ENCODE data around the gene EPB41. TPM values are rescaled to one million over a fixed set of nuclear protein-coding genes. Genes with fewer than 3 reads are reported as not detected.

EPB41 gene
- total and polyA plus RNA-seq, 12 donors = 4.1 to 36.8 (median 23.0) TPM

GRCh38 chr1:29094433-29094832 is 180.1 kb downstream of the EPB41 start:
- DNase-seq = no peak
- H3K4me1 ChIP-seq = peaks cover 0 to 15% (median 0%) of the 10 kb centered on the region in 9 donors
- no peak overlapping the region for H3K27ac ChIP-seq
- no peak for TF ChIP-seq CTCF (IDR thresholded peaks at IDR 0.05)
- peaks cover 0 to 5% (median 0%) of the 10 kb centered on the region in 11 donors for H3K9me3 ChIP-seq
- H3K4me3 ChIP-seq = no peak overlapping the region
- intact Hi-C loops (cut with DNase I) = no loop called here
- no peaks in the 10 kb centered on the region for H3K27me3 ChIP-seq
- WGBS, 2 donors = 95 to 98% methylated on average over 3 of the region's 3 CpGs
- no peak for ATAC-seq
- peaks cover 0 to 29% (median 0%) of the 10 kb centered on the region in 9 donors for H3K36me3 ChIP-seq

- WGBS, 2 donors = 86 to 87% methylated on average over 1 of the region's 1 CpG
- TF ChIP-seq CTCF (IDR thresholded peaks at IDR 0.05) = no peak
- no peaks in the 10 kb centered on the region for H3K27me3 ChIP-seq
- H3K4me3 ChIP-seq = no peak overlapping the region
- H3K27ac ChIP-seq = no peak overlapping the region
- H3K36me3 ChIP-seq = peaks cover 0 to 35% (median 0%) of the 10 kb centered on the region in 9 donors
- ATAC-seq (no peak), DNase-seq (no peak)
- H3K9me3 ChIP-seq = peaks cover 0 to 5% (median 0%) of the 10 kb centered on the region in 11 donors
- intact Hi-C loops (cut with DNase I) = no loop called here
- H3K4me1 ChIP-seq = peaks cover 0 to 15% (median 0%) of the 10 kb centered on the region in 9 donors
Measured at GRCh38 chr1:29094954-29095353, 180.6 kb downstream of the EPB41 start.

GRCh38 chr1:29096231-29096886 is 182.0 kb downstream of the EPB41 start:
- no peaks in the 10 kb centered on the region for H3K27me3 ChIP-seq
- TF ChIP-seq CTCF (IDR thresholded peaks at IDR 0.05) = no peak

GRCh38 chr1:29099286-29099685 is 184.9 kb downstream of the EPB41 start:
- DNase-seq = no peak
- Histone ChIP-seq H3K9me3 (no peaks in the 10 kb centered on the region), H3K4me3 (no peak overlapping the region), H3K27me3 (no peaks in the 10 kb centered on the region), H3K27ac (no peak overlapping the region), H3K36me3 (peaks cover 0 to 47% (median 0%) of the 10 kb centered on the region in 9 donors), H3K4me1 (no peaks in the 10 kb centered on the region)
- intact Hi-C loops (cut with DNase I) = no loop called here
- ATAC-seq = no peak
- 88 to 95% methylated on average over 4 of the region's 4 CpGs for WGBS, 2 donors
- no peak for TF ChIP-seq CTCF (IDR thresholded peaks at IDR 0.05)

More at GRCh38 chr1:29096231-29096886, 182.0 kb downstream of the EPB41 start:
- Histone ChIP-seq H3K4me3 (no peak overlapping the region), H3K4me1 (peaks cover 0 to 5% (median 0%) of the 10 kb centered on the region in 9 donors), H3K36me3 (peaks cover 0 to 43% (median 0%) of the 10 kb centered on the region in 9 donors), H3K9me3 (peaks cover 0 to 5% (median 0%) of the 10 kb centered on the region in 11 donors), H3K27ac (no peak overlapping the region)
- 79 to 81% methylated on average over 4 of the region's 4 CpGs for WGBS, 2 donors
- ATAC-seq = no peak
- intact Hi-C loops (cut with DNase I) = no loop called here
- DNase-seq = no peak
